ENCODE measurements around the gene PSMD7.

The PSMD7 gene

GRCh38 chr16:74296432-74297144 lies at the start of gene PSMD7:
PSMD7 (plus strand) TSS chr16:74296814; CDS start chr16:74296915, 101 bp downstream.
- peak; percentile 60 for DNase-seq

GRCh38 chr16:74249254-74249653 lies 47.4 kb upstream of the PSMD7 start:
- no peak for DNase-seq

- DNase-seq: no peak
Observed at GRCh38 chr16:74249846-74250245, 46.8 kb upstream of the PSMD7 start.

GRCh38 chr16:74252329-74252728 lies 44.3 kb upstream of the PSMD7 start:
- DNase-seq: no peak

- DNase-seq: no peak
Observed at GRCh38 chr16:74253161-74253938, 43.3 kb upstream of the PSMD7 start.

- no peak for DNase-seq
Observed at GRCh38 chr16:74257061-74257460, 39.6 kb upstream of the PSMD7 start.

GRCh38 chr16:74261068-74261467 lies 35.5 kb upstream of the PSMD7 start:
- DNase-seq: no peak

- no peak for DNase-seq
Observed at GRCh38 chr16:74264811-74265210, 31.8 kb upstream of the PSMD7 start.

- no peak for DNase-seq
Observed at GRCh38 chr16:74268372-74268782, 28.2 kb upstream of the PSMD7 start.

GRCh38 chr16:74271872-74272271 lies 24.7 kb upstream of the PSMD7 start:
- DNase-seq: no peak

- DNase-seq: no peak
Observed at GRCh38 chr16:74275031-74275636, 21.5 kb upstream of the PSMD7 start.

GRCh38 chr16:74275711-74276110 lies 20.9 kb upstream of the PSMD7 start:
- no peak for DNase-seq

- DNase-seq: no peak
Observed at GRCh38 chr16:74277974-74278373, 18.6 kb upstream of the PSMD7 start.

GRCh38 chr16:74279266-74279665 lies 17.3 kb upstream of the PSMD7 start:
- DNase-seq: no peak

GRCh38 chr16:74279805-74280204 lies 16.8 kb upstream of the PSMD7 start:
- DNase-seq: no peak

GRCh38 chr16:74280448-74280847 lies 16.2 kb upstream of the PSMD7 start:
- DNase-seq: no peak

GRCh38 chr16:74281300-74281699 lies 15.3 kb upstream of the PSMD7 start:
- DNase-seq: no peak

- DNase-seq: no peak
Observed at GRCh38 chr16:74283716-74284115, 12.9 kb upstream of the PSMD7 start.

GRCh38 chr16:74288065-74288464 lies 8.5 kb upstream of the PSMD7 start:
- no peak for DNase-seq

GRCh38 chr16:74290356-74290755 lies 6.3 kb upstream of the PSMD7 start:
- no peak for DNase-seq

GRCh38 chr16:74291176-74291575 lies 5.4 kb upstream of the PSMD7 start:
- DNase-seq: no peak

GRCh38 chr16:74291577-74292208 lies 4.9 kb upstream of the PSMD7 start:
- no peak for DNase-seq

- no peak for DNase-seq
Observed at GRCh38 chr16:74296104-74296431, 546 bp upstream of the PSMD7 start.

Data from GDM1 (cell line).